ENCODE results near the gene GPC3.

GPC3 gene

GRCh38 chrX:133645977-133646718 is 339.2 kb downstream of the GPC3 start:
- no peak overlapping the region for H2AFZ ChIP-seq (ENCODE audit: low read length)
- H3K4me3 ChIP-seq (ENCODE audit: low read length in 2 of 2), result no peak overlapping the region
- no peak overlapping the region for H3K4me2 ChIP-seq (ENCODE audit: insufficient read depth, low read length, poor library complexity, severe bottlenecking)
- peaks cover 0 to 14% (median 0%) of the 10 kb centered on the region in 3 experiments for H3K27me3 ChIP-seq (ENCODE audit: control insufficient read depth in 3 of 3, insufficient read depth in 3 of 3, low read depth in 1 of 3, low read length in 3 of 3)
- H2BK15ac ChIP-seq (ENCODE audit: low read length), result no peak overlapping the region
- H3K4me1 ChIP-seq (ENCODE audit: control insufficient read depth in 2 of 2, insufficient read depth in 1 of 2, low read depth in 1 of 2, low read length in 2 of 2), result peaks cover 11 to 17% of the 10 kb centered on the region in 2 donors
- no peak overlapping the region for H3K23ac ChIP-seq (ENCODE audit: low read depth, low read length, poor library complexity)
- H3K9me3 ChIP-seq (replicated peaks in 1 of 2; ENCODE audit: control insufficient read depth in 2 of 2, insufficient read depth in 1 of 2, low read depth in 1 of 2, low read length in 2 of 2), result no peaks in the 10 kb centered on the region
- no peak overlapping the region for H3K27ac ChIP-seq (replicated peaks; ENCODE audit: low read length)
- no peak for DNase-seq (ENCODE audit: low spot score)
- H3K79me1 ChIP-seq (ENCODE audit: low read depth, low read length), result no peaks in the 10 kb centered on the region
- no peak overlapping the region for H2BK12ac ChIP-seq (ENCODE audit: low read length)
- no peak overlapping the region for H4K91ac ChIP-seq (ENCODE audit: low read depth, low read length, poor library complexity)
- H4K8ac ChIP-seq (ENCODE audit: low read depth, low read length), result no peak overlapping the region
- no CpG with 5 or more reads among the region's 5 CpGs for whole genome bisulfite sequencing, 2 donors (ENCODE audit: extremely low coverage in 2 of 2, insufficient read length in 2 of 2, insufficient replicate concordance in 1 of 2)
- H2BK5ac ChIP-seq (ENCODE audit: low read length), result no peak overlapping the region
- H2AK5ac ChIP-seq (ENCODE audit: low read depth, low read length), result no peak overlapping the region
- H3K36me3 ChIP-seq (replicated peaks in 1 of 2; ENCODE audit: control insufficient read depth in 2 of 2, insufficient read depth in 2 of 2, low read length in 2 of 2), result peaks cover 0 to 2% of the 10 kb centered on the region in 2 donors
- no peak overlapping the region for H2BK120ac ChIP-seq (ENCODE audit: low read depth, low read length)
- no peak overlapping the region for H3K9ac ChIP-seq (ENCODE audit: low read depth, low read length, poor library complexity)
- H3K14ac ChIP-seq (ENCODE audit: low read length), result no peak overlapping the region
- H3K18ac ChIP-seq (ENCODE audit: low read length), result no peak overlapping the region
- H3K4ac ChIP-seq (ENCODE audit: low read length), result no peak overlapping the region

- no peak for DNase-seq (ENCODE audit: low spot score)
- H2BK15ac ChIP-seq (ENCODE audit: low read length), result no peak overlapping the region
- no peak overlapping the region for H3K18ac ChIP-seq (ENCODE audit: low read length)
- no peak overlapping the region for H2BK120ac ChIP-seq (ENCODE audit: low read depth, low read length)
- peaks cover 0 to 14% (median 0%) of the 10 kb centered on the region in 3 experiments for H3K27me3 ChIP-seq (ENCODE audit: control insufficient read depth in 3 of 3, insufficient read depth in 3 of 3, low read depth in 1 of 3, low read length in 3 of 3)
- H3K23ac ChIP-seq (ENCODE audit: low read depth, low read length, poor library complexity), result no peak overlapping the region
- no peak overlapping the region for H3K4ac ChIP-seq (ENCODE audit: low read length)
- no peak overlapping the region for H2AK5ac ChIP-seq (ENCODE audit: low read depth, low read length)
- H3K9ac ChIP-seq (ENCODE audit: low read depth, low read length, poor library complexity), result no peak overlapping the region
- H4K91ac ChIP-seq (ENCODE audit: low read depth, low read length, poor library complexity), result no peak overlapping the region
- H3K4me1 ChIP-seq (ENCODE audit: control insufficient read depth in 2 of 2, insufficient read depth in 1 of 2, low read depth in 1 of 2, low read length in 2 of 2), result peaks cover 11 to 18% of the 10 kb centered on the region in 2 donors
- H3K14ac ChIP-seq (ENCODE audit: low read length), result no peak overlapping the region
- H3K36me3 ChIP-seq (replicated peaks in 1 of 2; ENCODE audit: control insufficient read depth in 2 of 2, insufficient read depth in 2 of 2, low read length in 2 of 2), result peaks cover 0 to 2% of the 10 kb centered on the region in 2 donors
- H3K9me3 ChIP-seq (replicated peaks in 1 of 2; ENCODE audit: control insufficient read depth in 2 of 2, insufficient read depth in 1 of 2, low read depth in 1 of 2, low read length in 2 of 2), result no peaks in the 10 kb centered on the region
- no peak overlapping the region for H2AFZ ChIP-seq (ENCODE audit: low read length)
- H2BK12ac ChIP-seq (ENCODE audit: low read length), result no peak overlapping the region
- H3K4me2 ChIP-seq (ENCODE audit: insufficient read depth, low read length, poor library complexity, severe bottlenecking), result no peak overlapping the region
- no peak overlapping the region for H3K4me3 ChIP-seq (ENCODE audit: low read length in 2 of 2)
- H3K79me1 ChIP-seq (ENCODE audit: low read depth, low read length), result no peaks in the 10 kb centered on the region
- no CpG with 5 or more reads among the region's 6 CpGs for WGBS, 2 donors (ENCODE audit: extremely low coverage in 2 of 2, insufficient read length in 2 of 2, insufficient replicate concordance in 1 of 2)
- no peak overlapping the region for H4K8ac ChIP-seq (ENCODE audit: low read depth, low read length)
- no peak overlapping the region for H2BK5ac ChIP-seq (ENCODE audit: low read length)
- H3K27ac ChIP-seq (replicated peaks; ENCODE audit: low read length), result no peak overlapping the region
Measured at GRCh38 chrX:133645256-133645655, 340.1 kb downstream of the GPC3 start.

- Histone ChIP-seq H2BK120ac (ENCODE audit: low read depth, low read length) (no peak overlapping the region), H3K9ac (ENCODE audit: low read depth, low read length, poor library complexity) (no peak overlapping the region), H3K27me3 (ENCODE audit: control insufficient read depth in 3 of 3, insufficient read depth in 3 of 3, low read depth in 1 of 3, low read length in 3 of 3) (no peaks in the 10 kb centered on the region), H3K14ac (ENCODE audit: low read length) (no peak overlapping the region), H3K27ac (replicated peaks; ENCODE audit: low read length) (peak overlapping the region; percentile 20), H4K91ac (ENCODE audit: low read depth, low read length, poor library complexity) (no peak overlapping the region), H3K4me3 (ENCODE audit: low read length in 2 of 2) (no peak overlapping the region), H3K36me3 (replicated peaks in 1 of 2; ENCODE audit: control insufficient read depth in 2 of 2, insufficient read depth in 2 of 2, low read length in 2 of 2) (no peaks in the 10 kb centered on the region), H2BK12ac (ENCODE audit: low read length) (no peak overlapping the region), H4K8ac (ENCODE audit: low read depth, low read length) (no peak overlapping the region), H2BK15ac (ENCODE audit: low read length) (no peak overlapping the region), H3K23ac (ENCODE audit: low read depth, low read length, poor library complexity) (no peak overlapping the region), H2AK5ac (ENCODE audit: low read depth, low read length) (no peak overlapping the region), H2BK5ac (ENCODE audit: low read length) (no peak overlapping the region), H3K9me3 (replicated peaks in 1 of 2; ENCODE audit: control insufficient read depth in 2 of 2, insufficient read depth in 1 of 2, low read depth in 1 of 2, low read length in 2 of 2) (no peaks in the 10 kb centered on the region), H3K79me1 (ENCODE audit: low read depth, low read length) (no peaks in the 10 kb centered on the region), H3K4me1 (ENCODE audit: control insufficient read depth in 2 of 2, insufficient read depth in 1 of 2, low read depth in 1 of 2, low read length in 2 of 2) (peaks cover 4 to 6% of the 10 kb centered on the region in 2 donors), H3K4ac (ENCODE audit: low read length) (no peak overlapping the region), H3K4me2 (ENCODE audit: insufficient read depth, low read length, poor library complexity, severe bottlenecking) (peak overlapping the region; percentile 25), H2AFZ (ENCODE audit: low read length) (no peak overlapping the region), H3K18ac (ENCODE audit: low read length) (no peak overlapping the region)
- DNase-seq (ENCODE audit: low spot score), result peak; percentile 9
- no CpG with 5 or more reads among the region's 7 CpGs for WGBS, 2 donors (ENCODE audit: extremely low coverage in 2 of 2, insufficient read length in 2 of 2, insufficient replicate concordance in 1 of 2)
Measured at GRCh38 chrX:133640161-133641015, 345.0 kb downstream of the GPC3 start.

GRCh38 chrX:133639726-133640125 is 345.7 kb downstream of the GPC3 start:
- peaks cover 4 to 6% of the 10 kb centered on the region in 2 donors for H3K4me1 ChIP-seq (ENCODE audit: control insufficient read depth in 2 of 2, insufficient read depth in 1 of 2, low read depth in 1 of 2, low read length in 2 of 2)
- H2BK15ac ChIP-seq (ENCODE audit: low read length), result no peak overlapping the region
- no peak overlapping the region for H3K27ac ChIP-seq (replicated peaks; ENCODE audit: low read length)

More at GRCh38 chrX:133639726-133640125, 345.7 kb downstream of the GPC3 start:
- no peak overlapping the region for H2BK12ac ChIP-seq (ENCODE audit: low read length)
- no peak for DNase-seq (ENCODE audit: low spot score)
- no peak overlapping the region for H4K8ac ChIP-seq (ENCODE audit: low read depth, low read length)
- no peak overlapping the region for H3K18ac ChIP-seq (ENCODE audit: low read length)
- H3K4me3 ChIP-seq (ENCODE audit: low read length in 2 of 2), result no peak overlapping the region
- H3K23ac ChIP-seq (ENCODE audit: low read depth, low read length, poor library complexity), result no peak overlapping the region
- no peak overlapping the region for H3K14ac ChIP-seq (ENCODE audit: low read length)
- H3K27me3 ChIP-seq (ENCODE audit: control insufficient read depth in 3 of 3, insufficient read depth in 3 of 3, low read depth in 1 of 3, low read length in 3 of 3), result no peaks in the 10 kb centered on the region
- no peak overlapping the region for H3K4me2 ChIP-seq (ENCODE audit: insufficient read depth, low read length, poor library complexity, severe bottlenecking)
- no peak overlapping the region for H3K9ac ChIP-seq (ENCODE audit: low read depth, low read length, poor library complexity)
- no peaks in the 10 kb centered on the region for H3K36me3 ChIP-seq (replicated peaks in 1 of 2; ENCODE audit: control insufficient read depth in 2 of 2, insufficient read depth in 2 of 2, low read length in 2 of 2)
- H2BK120ac ChIP-seq (ENCODE audit: low read depth, low read length), result no peak overlapping the region
- WGBS, 2 donors (ENCODE audit: extremely low coverage in 2 of 2, insufficient read length in 2 of 2, insufficient replicate concordance in 1 of 2), result no CpG with 5 or more reads among the region's 2 CpGs
- no peak overlapping the region for H3K4ac ChIP-seq (ENCODE audit: low read length)
- no peak overlapping the region for H2AFZ ChIP-seq (ENCODE audit: low read length)
- H3K79me1 ChIP-seq (ENCODE audit: low read depth, low read length), result no peaks in the 10 kb centered on the region
- no peak overlapping the region for H4K91ac ChIP-seq (ENCODE audit: low read depth, low read length, poor library complexity)
- no peak overlapping the region for H2BK5ac ChIP-seq (ENCODE audit: low read length)
- H2AK5ac ChIP-seq (ENCODE audit: low read depth, low read length), result no peak overlapping the region
- H3K9me3 ChIP-seq (replicated peaks in 1 of 2; ENCODE audit: control insufficient read depth in 2 of 2, insufficient read depth in 1 of 2, low read depth in 1 of 2, low read length in 2 of 2), result no peaks in the 10 kb centered on the region
